Measurements from ENCODE around the gene RABGAP1.

GRCh38 chr9:123028973-123029372, 88.2 kb downstream of the RABGAP1 start:
- TF ChIP-seq CTCF (IDR thresholded peaks at IDR 0.05) (no peak), RAD21 (IDR thresholded peaks at IDR 0.05; ENCODE audit: low read length) (no peak)
